Measurements from ENCODE around the gene KLK10.

KLK10 gene, protein sequence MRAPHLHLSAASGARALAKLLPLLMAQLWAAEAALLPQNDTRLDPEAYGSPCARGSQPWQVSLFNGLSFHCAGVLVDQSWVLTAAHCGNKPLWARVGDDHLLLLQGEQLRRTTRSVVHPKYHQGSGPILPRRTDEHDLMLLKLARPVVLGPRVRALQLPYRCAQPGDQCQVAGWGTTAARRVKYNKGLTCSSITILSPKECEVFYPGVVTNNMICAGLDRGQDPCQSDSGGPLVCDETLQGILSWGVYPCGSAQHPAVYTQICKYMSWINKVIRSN

DNA sequence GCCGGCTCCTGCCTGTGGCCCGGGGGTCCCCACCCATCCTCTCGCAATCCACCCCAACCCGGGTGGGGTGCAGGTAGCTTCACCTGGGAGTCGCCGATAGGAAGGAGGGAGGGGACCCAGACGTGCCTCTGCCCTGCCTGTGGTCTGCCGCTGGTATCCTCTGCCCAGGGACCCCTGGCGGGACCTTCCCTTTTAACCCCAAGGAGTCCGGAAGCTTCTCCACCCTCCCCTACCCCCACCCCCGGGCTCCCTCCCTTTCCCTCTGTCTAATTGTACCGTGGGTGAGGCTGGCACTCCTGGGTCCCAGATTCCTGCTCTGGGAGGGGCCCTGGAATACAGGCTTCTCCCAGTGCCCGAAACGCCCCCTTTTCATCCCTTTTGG lies at the start of gene KLK10:
TSS of gene KLK10 (minus strand) at position 166 of the 382 bp plus-strand sequence. CDS start 579 bp downstream, outside the sequence.
- no peak for DNase-seq (ENCODE audit: low read depth in 2 of 2)

DNA sequence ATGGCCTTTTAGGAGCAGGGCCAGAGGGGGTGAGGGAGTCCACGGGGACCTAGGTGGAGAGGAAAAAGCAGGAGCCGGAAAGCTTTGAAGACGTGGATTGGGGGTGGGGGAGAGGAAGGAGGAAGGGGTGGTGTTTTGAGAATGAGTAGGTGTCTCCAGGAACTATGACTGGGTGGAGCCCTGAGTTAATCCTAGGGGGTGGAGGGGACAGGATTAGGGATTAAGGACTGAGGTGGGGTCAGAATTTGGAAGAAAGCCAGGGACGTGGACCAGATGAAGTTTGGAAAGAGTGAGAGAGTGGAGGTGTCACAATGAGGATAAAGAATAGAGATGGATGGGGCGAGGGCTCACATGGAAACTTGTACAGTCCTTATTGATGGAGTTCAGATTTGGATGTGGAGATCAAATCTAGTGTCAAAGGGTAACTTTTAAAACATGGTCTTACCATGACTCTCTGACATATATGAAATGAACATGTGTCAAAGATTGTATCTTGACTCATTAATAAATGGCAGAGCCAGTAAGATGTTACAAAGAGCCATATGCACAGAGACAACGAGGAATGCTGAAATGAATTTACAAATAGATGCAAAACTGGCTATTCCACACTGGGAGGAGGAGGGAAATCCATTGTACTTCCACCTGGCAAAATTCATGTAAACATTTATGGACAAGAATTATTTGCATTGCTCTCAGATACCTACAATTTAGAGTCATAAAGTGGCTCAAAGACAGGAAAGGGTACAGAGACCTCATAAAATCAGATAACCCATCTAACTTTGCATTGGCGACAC lies 47.1 kb upstream of the KLK10 start:
- no peak for DNase-seq (ENCODE audit: low read depth in 2 of 2)

DNA sequence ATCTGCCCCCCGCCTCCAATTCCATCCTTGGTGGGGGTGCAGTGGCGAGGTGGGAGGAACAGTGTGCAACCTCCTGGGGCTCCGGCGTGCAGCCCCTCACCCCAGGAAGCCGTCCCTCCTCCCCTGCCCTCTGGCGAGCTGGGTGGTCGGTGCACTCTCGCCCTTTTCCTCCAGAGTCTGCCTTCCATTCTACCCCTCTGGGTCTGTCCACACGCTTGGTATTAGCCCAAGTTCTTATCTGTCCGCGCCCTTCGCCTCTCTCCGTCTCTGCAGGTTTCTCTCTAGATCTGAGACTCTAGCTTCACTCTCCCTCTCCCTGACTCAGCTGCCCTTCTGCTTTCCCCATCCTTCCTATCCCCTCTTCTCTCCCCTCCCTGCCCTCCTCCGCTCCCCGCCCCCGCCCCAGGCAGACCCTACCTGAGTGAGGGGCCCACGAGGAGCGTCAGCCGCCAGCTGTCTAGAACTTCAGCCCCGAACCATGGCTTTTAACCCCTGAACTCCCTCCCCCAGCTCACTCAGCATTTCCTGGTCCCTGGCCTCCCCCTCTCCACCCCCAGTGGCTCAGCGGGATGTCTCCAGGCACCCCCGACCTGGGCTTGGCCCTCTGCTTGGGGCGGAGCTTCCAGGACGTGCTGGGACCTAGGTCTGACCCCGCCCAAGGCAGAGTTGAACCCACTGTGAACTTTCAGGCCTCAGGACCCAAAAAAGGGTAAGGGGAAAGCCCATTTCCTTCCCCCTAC lies 45.9 kb upstream of the KLK10 start:
- no peak for DNase-seq (ENCODE audit: low read depth in 2 of 2)

DNA sequence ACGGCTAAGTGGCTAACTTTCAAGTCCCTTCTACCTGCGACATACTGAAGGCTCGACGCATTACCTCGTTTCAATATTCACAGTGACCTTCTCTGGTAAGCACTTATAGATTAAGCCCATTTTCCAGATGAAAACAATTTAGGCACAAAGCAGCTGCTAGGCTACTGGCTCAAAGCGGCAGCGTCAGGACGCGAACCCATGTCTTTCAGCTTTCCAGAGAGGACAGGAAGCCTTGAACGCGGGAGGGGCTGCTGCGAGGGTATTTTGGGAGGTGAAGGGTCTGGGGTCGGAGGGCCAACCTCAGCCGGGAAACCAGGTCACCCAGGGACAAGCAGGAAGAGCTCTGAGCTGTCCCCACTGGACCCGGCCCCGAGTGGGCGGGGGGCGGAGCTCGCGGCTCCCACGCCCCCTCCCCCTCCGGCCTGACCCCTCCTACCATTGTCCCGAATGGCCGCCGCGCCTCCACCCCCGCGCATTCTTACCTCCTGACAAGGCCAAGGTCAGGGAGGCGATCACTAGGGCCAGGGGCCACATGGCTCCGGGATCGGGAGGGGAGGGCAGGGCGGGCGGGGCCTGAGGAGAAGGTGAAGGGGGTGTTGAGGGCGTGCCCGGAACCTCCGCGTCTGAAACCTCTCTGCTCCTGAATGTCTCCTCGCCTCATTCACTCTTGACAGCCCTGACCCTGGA lies 45.2 kb upstream of the KLK10 start, which contains the start of gene KLK13:
TSS of gene KLK13 (minus strand) at position 559 of the 687 bp plus-strand sequence. CDS start at position 534, 25 bp downstream.
- no peak for DNase-seq (ENCODE audit: low read depth in 2 of 2)

DNA sequence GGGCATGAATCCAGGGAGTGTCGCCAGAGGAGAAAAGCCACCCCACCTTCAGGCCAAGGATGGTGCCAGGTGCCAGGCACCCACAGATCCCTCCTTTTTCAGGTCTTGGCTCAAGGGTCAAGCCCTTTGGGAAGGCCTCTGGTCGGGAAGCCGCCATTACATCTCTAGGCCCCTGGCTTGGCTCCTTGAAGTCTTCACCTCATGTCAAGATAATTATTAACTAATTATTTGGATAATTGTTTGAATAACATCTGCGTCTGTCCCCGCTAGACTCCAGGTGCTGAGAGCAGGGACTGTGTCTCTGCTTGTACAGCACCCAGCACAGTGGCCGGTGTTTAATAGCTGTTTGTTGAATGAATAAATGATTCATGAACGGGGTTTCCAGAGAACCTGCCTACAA lies 44.2 kb upstream of the KLK10 start:
- DNase-seq (ENCODE audit: low read depth in 2 of 2): no peak

DNA sequence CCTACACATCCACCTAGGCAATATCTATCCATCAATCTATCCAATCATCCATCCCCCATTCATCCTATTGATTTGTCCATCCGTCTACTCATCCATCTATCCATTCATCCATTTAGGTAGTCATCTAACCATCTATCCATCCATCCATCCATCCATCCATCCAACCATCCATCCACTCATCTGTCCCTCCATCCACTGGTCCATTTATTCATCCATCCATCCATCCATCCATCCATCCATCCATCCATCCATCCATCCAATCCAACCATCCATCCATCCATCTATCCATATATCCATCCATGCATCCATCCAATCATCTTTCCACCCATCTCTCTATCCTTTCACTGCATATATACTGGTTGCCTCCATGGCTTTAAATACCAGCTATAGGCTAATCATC lies 41.5 kb upstream of the KLK10 start:
- DNase-seq (ENCODE audit: low read depth in 2 of 2): no peak

DNA sequence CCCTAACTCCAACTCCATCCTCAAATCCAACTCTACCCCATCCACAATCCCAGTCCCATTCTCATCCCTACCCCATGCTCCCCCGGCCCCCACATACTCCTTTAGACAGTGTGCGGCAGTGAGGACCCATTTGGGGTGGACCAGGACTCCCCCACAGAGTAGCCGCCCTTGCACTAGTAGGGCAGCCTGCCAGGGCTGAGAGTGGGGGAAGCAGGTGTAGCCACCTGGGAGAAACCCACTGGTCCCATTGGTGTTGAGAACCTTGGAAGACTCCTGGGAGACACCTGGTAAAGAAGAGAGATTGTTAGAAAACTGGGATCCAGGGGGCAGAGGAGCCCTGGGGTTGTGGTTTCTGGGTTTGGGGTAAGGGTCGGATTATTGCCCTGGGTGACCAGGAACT lies 40.8 kb upstream of the KLK10 start:
- DNase-seq (ENCODE audit: low read depth in 2 of 2): no peak

DNA sequence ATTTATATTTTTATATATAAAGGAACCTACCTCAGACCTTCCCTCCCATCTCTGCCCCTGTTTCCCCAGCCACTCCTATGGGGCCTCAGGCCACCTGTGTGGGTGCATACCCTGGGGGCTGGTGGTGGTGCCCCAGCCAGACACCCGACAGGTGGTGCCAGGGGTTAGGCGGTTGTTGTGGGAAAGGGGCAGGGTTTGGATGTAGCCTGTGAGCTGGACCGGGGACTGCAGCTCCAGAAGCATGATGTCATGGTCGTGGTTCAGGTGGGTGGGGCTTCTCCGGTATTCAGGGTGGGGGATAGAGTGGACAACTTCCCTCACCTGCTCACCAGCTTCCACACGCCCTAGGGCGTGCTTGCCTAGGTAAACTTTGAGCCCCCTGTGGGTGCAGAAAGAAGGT lies 40.2 kb upstream of the KLK10 start:
- DNase-seq (ENCODE audit: low read depth in 2 of 2): no peak

DNA sequence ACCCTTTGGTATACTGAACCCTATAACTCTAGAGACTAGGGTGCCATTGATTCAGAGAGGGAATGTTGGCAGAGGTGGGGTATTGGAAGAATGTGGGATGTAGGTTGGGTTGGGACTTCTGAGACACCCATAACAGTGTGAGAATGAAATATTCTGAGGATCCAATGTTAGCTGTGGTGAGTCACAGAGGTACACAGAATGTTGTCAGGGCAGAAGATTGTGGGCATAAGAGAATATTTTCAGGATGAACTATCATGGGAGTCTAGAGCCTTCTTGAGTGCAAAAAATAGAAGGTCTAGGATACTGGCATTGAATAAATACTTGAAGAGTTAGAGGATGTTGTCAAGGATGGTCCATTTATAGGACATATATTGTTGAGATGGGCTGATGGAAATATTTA lies 36.4 kb upstream of the KLK10 start:
- no peak for DNase-seq (ENCODE audit: low read depth in 2 of 2)

DNA sequence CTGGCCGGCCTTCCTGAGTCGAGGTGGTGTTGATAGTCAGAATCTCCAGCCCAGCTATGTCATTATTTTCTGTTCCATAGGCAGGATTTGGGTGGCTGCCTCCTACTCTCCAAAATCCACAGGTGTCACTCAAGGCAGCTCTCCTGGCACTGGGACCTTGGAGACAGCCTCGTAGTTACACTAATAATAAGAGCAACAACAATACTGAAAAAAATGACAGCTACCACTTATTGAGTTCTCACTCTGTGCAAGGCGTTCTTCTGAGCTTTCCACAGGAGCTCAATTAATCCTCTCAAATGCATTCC lies 27.5 kb upstream of the KLK10 start:
- DNase-seq (ENCODE audit: low read depth in 2 of 2): no peak

DNA sequence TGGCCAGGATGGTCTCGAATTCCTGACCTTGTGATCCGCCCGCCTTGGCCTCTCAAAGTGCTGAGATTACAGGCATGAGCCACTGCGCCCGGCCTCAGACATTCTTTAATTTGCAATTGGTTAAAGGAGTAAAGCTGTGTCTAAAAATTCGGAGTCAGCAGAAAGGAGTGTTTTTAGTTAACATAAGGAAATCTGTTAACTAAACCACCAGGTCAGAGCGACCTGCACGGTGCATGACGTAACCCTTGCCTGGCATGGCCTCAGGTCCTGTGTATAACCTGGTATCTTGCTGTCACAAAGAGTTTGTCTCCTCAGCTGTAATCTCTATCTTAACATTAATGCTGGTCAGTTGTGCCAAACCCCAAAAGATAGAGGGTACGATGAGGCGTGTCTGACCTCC lies 24.8 kb upstream of the KLK10 start:
- no peak for DNase-seq (ENCODE audit: low read depth in 2 of 2)

DNA sequence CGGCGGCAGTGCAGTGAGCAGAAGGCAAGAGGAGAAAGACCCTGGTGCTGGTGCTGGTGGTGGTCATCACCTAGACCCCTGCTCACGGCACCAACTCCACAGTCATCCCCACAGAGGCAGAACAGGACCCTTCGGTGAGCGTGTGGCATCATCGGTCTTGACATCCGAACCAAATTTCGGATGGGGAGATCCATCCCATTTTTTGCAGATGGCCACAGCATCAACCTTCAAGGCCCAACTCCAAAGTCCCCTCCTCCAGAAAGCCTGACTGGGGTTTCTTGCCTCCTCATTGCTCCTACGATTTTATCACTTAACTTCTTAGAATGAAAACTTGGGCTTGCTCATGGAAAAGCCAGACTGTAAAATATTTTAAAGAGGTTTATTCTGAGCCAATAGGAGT lies 24.0 kb upstream of the KLK10 start:
- DNase-seq (ENCODE audit: low read depth in 2 of 2): no peak

DNA sequence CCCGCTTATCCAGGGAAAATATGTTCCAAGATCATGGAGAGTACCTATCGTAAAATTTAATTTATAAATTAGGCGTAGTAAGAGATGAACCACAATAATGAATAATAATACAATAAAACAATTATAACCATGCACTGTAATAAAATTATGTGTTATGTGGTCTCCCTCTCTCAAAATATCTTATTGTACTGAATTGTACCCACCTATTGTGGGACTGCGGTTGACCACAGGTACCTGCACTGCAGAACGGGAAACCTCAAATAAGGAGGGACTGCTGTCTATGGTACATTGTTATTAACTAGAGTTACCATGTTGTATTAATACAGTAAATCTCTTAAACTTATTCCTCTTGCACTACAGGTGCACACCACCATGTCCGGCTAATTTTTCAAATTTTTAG lies 20.6 kb upstream of the KLK10 start:
- DNase-seq (ENCODE audit: low read depth in 2 of 2): no peak

DNA sequence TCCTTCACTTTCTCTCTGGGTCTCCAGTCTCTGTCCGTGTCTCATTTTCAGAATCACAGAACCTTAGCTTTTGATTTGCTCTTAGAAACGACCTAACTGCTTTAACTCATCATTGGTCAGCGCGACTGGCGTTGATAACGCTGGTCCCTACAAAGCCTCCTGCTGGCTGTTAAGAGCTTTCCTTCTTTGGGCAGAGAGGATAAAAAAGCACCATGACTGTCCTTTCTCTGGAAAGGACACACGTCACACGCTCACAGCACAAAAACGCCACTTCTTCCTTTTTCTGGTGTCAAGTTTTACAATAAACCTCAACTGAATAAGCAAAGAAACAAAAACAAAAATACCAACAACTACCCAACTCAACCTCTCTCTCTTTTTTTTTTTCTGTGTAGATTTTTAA lies 17.0 kb upstream of the KLK10 start:
- DNase-seq (ENCODE audit: low read depth in 2 of 2): no peak

DNA sequence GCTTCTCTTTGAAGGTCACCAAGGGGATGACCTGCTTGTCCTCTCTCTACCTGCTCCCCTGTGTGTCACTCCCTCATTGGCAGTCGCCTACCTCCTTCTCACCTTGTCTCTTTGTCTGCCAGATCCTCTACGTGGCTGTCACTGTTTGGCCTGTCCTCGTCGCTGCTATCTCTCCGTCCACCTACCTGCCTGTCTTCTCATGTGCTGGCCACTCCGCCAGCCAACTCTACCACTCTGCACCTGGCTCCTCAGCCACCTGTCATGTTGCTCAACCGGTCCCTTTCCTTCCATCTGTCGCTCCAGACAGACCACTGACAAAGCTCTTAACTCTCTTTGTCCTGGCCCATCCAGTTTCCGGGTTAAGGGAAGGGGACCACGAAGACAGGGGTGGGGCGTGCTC lies 15.2 kb upstream of the KLK10 start, which contains the start of gene KLK12:
TSS of gene KLK12 (minus strand) at position 299 of the 400 bp plus-strand sequence. CDS start 381 bp downstream, outside the sequence.
- DNase-seq (ENCODE audit: low read depth in 2 of 2): no peak

DNA sequence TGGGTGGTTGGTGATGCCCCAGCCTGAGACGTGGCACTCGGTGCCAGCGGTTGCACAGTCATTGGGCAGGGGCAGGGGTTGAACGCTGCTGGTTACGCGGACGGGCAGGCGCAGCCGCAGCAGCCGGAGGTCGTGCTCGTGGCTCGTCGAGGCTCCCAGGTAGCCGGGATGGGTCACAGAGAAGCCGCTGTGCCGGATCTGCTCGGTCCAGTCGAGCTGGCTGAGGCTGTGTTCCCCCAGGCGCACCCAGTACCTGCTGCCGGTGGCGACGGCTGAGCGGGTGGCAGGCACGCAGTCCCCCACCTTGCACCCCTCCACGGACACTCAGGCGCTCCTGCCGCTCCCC lies 12.3 kb upstream of the KLK10 start:
- no peak for DNase-seq (ENCODE audit: low read depth in 2 of 2)

DNA sequence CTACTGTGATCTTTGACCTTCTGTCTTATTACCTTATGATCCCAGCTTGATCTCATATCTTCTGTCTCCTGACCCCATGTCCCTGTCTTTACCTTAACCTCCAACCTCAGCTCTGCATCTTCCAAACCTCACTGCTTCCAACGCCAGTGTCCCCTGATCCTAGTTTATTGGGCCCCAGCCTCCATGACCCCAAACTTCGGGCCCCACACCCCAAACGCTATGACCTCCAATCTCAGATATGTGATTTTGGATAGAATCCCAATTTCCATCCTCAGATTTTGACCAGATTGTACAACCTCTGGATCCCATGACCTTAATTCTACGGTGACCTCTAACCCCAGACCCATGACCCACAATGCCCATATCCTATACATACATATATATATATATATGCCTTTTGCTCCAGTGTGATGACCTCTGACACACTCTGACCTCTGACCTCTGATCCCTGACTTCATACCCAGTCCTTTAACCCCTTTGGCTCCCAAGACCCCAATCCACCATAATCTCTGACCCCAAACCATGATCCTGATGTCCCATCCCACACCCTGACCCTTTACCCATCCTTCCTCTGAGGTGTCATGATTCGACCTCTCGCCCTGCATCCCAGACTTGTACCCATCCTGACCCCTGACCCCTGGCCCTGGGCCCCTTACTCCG lies 11.8 kb upstream of the KLK10 start:
- no peak for DNase-seq (ENCODE audit: low read depth in 2 of 2)

DNA sequence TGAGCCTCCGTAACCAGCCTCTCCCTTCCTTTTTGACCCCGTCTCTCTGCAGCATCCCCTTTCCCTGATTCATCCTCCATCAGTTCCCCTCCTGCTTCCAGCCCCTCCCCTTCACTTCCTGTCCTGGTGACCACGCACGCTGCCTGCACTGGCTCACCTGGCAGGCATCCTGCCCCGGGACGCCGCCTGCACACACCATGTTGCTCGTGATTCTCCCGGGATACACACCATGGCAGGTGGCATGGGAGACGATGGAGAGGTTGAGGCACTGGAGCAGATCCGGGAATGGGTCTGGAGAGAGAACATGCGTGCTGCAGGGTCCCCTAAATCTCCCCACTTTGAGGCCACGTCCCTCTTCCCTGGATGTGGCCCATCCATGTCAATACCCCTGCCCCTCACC lies 11.1 kb upstream of the KLK10 start:
- no peak for DNase-seq (ENCODE audit: low read depth in 2 of 2)

DNA sequence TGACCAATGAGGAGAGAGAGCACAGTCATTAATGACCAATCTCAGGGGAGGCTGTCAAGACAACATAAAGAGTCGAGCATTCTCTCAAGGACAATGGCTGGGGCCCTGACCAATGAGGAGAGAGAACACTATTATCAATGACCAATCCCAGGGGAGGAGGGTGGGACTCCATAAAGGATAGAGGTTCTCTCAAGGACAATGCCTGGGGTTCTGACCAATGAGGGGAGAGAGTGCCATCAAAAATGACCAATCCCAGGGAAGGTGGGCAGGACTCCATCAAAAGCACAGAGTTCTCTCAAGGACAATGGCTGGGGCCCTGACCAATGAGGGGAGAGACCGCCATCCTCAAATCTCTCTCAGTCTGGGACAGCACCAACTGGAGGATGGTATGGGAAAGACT lies 10.2 kb upstream of the KLK10 start:
- no peak for DNase-seq (ENCODE audit: low read depth in 2 of 2)

DNA sequence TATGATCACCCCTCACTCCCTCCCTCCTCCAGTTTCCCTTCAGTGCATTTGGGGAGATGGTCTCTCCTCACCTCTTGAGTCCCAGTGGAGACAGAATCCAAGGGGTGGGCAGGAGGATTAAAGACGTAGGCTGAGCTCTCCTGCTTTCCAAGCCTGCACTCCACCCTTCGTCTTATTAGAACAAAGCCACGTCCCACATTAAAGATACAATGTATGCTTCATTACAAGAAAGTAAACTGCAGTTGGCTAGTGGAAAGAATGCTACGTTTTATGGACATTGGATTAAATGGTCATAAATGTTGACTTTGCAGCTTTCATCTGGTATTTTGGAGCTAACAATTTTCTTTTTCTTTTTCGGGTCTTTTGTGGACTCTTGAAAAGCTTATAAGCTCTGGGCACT lies 8.4 kb upstream of the KLK10 start:
- no peak for DNase-seq (ENCODE audit: low read depth in 2 of 2)

DNA sequence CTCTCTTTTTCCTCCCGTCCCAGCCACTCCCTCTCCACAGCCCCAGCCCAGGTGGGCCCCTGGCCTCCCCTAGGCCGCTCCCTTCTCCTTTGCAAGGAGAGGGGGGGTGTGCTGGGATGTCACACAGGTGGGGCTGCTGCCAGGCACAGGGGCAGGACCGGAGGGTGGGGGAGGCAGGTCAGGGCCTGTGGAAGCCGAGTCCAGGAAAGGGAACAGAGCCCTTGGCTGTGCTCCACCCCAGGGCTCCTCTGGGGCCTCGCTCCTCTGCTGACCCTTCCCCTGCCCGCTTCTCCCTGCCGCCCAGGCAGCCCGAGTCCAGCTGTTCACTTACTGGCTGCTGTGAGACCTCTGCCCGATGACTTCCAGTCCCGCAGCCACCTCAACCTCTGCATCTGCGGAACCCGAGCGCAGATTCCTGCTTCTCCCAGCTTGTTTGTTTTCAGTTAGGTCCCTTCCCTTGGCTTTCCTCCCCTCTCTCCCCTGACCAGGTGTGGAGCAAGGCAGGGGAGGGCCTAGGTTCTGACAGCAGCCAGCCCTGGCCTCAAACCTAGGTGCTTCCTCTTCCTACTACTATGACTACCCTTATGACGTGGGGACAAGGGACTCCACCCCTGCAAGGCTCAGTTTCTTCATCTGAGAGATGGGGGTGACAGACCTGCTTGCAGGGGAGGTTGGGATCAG lies 7.8 kb upstream of the KLK10 start:
- DNase-seq (ENCODE audit: low read depth in 2 of 2): no peak

All from stimulated activated CD8-positive, alpha-beta memory T cell treated with anti-CD3 and anti-CD28 coated beads, Interleukin-2, amount 100 ng/mL, for 1 hour (primary cell).